WERI-Rb-1 (cell line): ENCODE measurements around the gene IGFLR1.

Experiments used
- DNase-seq: peaks from one replicate; pipeline ENCODE4 v3.0.0-alpha.2; 2020
- H3K27ac ChIP-seq: fragments of 250-450 bp; sonication (Bioruptor Pico); 2 replicates; pipeline ENCODE4 v1.5.1; 2020; ENCODE audit warnings: mild to moderate bottlenecking, moderate library complexity
- H3K27me3 ChIP-seq: fragments of 250-450 bp; sonication (Bioruptor Pico); 2 replicates; pipeline ENCODE4 v1.5.1; 2021; ENCODE audit warnings: mild to moderate bottlenecking, low read depth, moderate library complexity; ENCODE audit not compliant: insufficient read depth, severe bottlenecking
- H3K36me3 ChIP-seq: fragments of 250-450 bp; sonication (Bioruptor Pico); 2 replicates; pipeline ENCODE4 v1.5.1; 2020; ENCODE audit warnings: mild to moderate bottlenecking, moderate library complexity
- H3K4me3 ChIP-seq: 2 replicates; pipeline ENCODE4 v1.5.1; 2011; ENCODE audit warnings: low read depth, mild to moderate bottlenecking, control low read depth, low read length
- H3K9me3 ChIP-seq: fragments of 250-450 bp; sonication (Bioruptor Pico); 2 replicates; pipeline ENCODE4 v1.5.1; 2021; ENCODE audit warnings: mild to moderate bottlenecking, moderate library complexity; ENCODE audit not compliant: severe bottlenecking
- TF ChIP-seq, protein P1 (sequence below): IDR thresholded peaks from 2 replicates; pipeline ENCODE4 v1.5.1; 2011; ENCODE audit warnings: low read depth, mild to moderate bottlenecking, control low read depth, inconsistent platforms, low read length

Gene IGFLR1

DNA sequence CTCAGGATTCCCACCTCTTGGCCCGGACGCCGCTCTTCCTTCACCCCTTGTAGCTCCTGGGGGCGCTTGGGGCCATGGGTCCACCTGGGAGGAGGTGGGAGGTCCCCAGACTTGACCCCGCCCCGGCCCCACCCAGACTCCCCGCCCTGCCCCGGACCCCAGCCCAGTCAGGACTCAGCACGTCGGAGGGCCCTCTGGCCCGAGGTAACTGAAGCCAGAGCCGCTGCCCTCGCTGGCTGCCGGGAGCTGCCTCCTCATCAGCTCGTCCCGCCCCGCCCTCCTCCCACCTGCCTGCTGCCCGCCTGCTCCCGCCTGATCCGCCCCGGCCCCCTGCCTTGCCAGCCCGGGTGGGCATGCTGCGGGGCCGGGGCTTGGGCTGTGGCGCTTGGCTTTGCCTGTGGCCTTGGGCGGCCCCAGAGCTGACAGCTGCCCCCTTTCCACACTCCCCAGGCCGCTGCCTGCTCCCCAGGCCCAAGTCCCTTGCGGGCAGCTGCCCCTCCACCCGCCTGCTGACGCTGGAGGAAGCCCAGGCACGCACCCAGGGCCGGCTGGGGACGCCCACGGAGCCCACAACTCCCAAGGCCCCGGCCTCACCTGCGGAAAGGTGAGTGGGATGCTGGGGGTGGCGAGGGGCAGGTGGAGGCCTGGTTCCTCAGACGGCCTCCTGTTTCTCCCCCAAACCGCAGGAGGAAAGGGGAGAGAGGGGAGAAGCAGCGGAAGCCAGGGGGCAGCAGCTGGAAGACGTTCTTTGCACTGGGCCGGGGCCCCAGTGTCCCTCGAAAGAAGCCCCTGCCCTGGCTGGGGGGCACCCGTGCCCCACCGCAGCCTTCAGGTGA, 42.5 kb upstream of the IGFLR1 start:
- TF ChIP-seq, protein P1, sequence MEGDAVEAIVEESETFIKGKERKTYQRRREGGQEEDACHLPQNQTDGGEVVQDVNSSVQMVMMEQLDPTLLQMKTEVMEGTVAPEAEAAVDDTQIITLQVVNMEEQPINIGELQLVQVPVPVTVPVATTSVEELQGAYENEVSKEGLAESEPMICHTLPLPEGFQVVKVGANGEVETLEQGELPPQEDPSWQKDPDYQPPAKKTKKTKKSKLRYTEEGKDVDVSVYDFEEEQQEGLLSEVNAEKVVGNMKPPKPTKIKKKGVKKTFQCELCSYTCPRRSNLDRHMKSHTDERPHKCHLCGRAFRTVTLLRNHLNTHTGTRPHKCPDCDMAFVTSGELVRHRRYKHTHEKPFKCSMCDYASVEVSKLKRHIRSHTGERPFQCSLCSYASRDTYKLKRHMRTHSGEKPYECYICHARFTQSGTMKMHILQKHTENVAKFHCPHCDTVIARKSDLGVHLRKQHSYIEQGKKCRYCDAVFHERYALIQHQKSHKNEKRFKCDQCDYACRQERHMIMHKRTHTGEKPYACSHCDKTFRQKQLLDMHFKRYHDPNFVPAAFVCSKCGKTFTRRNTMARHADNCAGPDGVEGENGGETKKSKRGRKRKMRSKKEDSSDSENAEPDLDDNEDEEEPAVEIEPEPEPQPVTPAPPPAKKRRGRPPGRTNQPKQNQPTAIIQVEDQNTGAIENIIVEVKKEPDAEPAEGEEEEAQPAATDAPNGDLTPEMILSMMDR: no peak
- H3K4me3 ChIP-seq: no peak overlapping the region
- peaks cover 57% of the 10 kb centered on the region for H3K36me3 ChIP-seq
- no peak overlapping the region for H3K27ac ChIP-seq
- H3K9me3 ChIP-seq: no peaks in the 10 kb centered on the region
- DNase-seq: no peak
- no peaks in the 10 kb centered on the region for H3K27me3 ChIP-seq

DNA sequence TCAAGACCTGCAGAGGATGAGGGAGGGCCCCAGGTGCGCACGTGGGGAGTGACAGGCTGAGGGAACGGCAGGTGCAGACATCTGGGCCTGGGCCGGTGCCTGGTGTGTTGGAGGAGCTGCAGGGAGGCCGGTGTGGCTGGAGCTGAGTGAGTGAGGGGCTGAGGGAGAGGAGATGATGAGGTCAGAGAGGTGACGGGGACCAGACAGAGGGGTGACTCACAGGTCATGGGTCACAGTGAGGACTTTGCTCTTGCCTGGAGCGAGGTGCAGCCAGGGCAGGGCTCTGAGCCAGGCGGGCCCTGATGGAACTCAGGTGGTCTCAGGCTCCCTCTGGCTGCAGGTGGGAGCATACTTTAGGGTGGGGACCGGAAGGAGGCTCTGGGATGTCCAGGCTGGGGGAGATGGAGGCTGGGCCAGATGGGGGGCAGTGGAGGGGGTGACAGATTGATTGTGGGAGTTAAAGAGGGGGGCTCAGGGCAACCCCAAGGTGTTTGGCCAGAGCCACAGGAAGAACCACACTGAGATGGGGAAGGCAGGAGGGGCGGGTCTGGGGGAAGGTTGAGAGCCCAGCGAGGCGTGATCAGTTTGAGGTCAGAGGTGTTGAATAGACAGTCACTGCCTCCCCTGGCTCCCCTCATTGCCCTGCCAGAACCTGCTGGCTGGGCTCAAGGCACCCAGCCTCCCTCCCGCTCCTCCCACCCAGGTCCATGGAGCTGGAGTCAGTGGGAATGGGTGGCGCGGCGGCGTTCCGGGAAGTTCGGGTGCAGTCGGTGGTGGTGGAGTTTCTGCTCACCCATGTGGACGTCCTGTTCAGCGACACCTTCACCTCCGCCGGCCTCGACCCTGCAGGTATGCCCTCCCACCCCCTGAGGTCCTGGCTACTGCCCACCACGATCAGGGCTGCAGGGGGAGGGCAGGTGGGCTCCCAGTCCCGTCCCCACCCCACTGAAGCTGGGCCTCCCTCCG, 41.5 kb upstream of the IGFLR1 start:
- Histone ChIP-seq H3K4me3 (no peak overlapping the region), H3K27ac (no peak overlapping the region), H3K36me3 (peaks cover 63% of the 10 kb centered on the region), H3K9me3 (no peaks in the 10 kb centered on the region), H3K27me3 (no peaks in the 10 kb centered on the region)
- DNase-seq: no peak
- TF ChIP-seq, protein P1: no peak

DNA sequence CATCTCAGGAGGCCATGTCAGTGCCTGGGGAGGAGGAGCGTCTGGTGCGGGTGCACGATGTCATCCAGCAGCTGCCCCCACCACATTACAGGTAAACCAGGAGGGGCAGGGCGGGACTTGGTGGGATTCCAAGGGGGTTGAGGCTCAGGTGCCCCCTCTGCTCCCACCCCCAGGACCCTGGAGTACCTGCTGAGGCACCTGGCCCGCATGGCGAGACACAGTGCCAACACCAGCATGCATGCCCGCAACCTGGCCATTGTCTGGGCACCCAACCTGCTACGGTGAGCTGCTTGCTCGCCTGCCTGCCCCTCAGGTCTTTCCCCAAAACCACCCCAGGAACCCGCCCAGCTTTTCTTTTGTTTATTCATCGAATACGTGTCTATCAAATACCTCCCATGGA, 40.3 kb upstream of the IGFLR1 start:
- H3K9me3 ChIP-seq: no peaks in the 10 kb centered on the region
- no peak overlapping the region for H3K4me3 ChIP-seq
- DNase-seq: no peak

DNA sequence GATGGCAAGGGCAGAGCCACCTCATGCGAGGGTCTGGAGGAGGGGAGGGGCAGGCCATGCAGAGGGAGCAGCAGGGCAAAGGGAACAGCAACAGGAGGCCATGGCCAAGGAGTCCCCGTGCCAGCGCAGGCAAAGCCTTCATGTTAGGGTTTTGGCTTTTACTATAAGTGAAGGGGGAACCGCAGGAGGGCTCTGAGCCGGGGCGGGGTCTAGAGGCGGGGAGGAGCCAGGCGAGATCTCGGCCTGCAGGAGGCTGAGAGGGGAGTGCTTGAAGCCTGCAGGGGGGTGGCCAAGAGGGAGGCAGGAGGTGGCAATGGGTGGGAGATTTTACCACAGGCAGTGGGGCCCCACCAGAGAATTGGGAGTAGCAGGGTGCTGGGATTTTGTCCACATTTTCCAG, 39.4 kb upstream of the IGFLR1 start:
- H3K9me3 ChIP-seq: no peaks in the 10 kb centered on the region
- no peak for DNase-seq
- no peak overlapping the region for H3K4me3 ChIP-seq
- H3K36me3 ChIP-seq: peaks cover 69% of the 10 kb centered on the region
- H3K27ac ChIP-seq: no peak overlapping the region
- TF ChIP-seq, protein P1: no peak
- H3K27me3 ChIP-seq: no peaks in the 10 kb centered on the region

More for the DNA sequence above, 40.3 kb upstream of the IGFLR1 start:
- TF ChIP-seq, protein P1: no peak
- Histone ChIP-seq H3K27ac (no peak overlapping the region), H3K27me3 (no peaks in the 10 kb centered on the region), H3K36me3 (peaks cover 70% of the 10 kb centered on the region)

DNA sequence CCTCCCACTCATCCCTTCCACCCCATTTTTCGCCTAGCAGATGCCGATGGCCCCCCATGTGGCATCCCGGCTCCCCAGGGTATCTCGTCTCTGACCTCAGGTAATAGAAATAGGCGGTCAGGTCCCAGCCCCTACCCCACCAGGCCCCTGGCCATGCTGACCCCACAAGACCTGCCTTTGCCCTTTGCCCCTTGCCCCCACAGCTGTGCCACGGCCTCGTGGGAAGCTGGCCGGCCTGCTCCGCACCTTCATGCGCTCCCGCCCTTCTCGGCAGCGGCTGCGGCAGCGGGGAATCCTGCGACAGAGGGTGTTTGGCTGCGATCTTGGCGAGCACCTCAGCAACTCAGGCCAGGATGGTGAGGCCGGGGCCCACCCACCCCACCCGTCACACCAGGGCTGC, 38.5 kb upstream of the IGFLR1 start:
- DNase-seq: no peak
- peaks cover 63% of the 10 kb centered on the region for H3K36me3 ChIP-seq
- no peak overlapping the region for H3K27ac ChIP-seq
- H3K4me3 ChIP-seq: no peak overlapping the region
- H3K27me3 ChIP-seq: no peaks in the 10 kb centered on the region
- TF ChIP-seq, protein P1: no peak
- no peaks in the 10 kb centered on the region for H3K9me3 ChIP-seq
